ENCODE measurements around the gene BCL2A1. TPM values are rescaled to one million over a fixed set of nuclear protein-coding genes. Genes with fewer than 3 reads are reported as not detected.
A peak's percentile ranks its signal among the peaks of the same experiment; 100 is the strongest.

Gene BCL2A1
- total RNA-seq, 4 donors from 2014 or later, result 3.8 to 21.5 TPM; not detected in 2

- H3K4me3 ChIP-seq, result no peak overlapping the region
- H3K36me3 ChIP-seq, result no peaks in the 10 kb centered on the region
- H3K27ac ChIP-seq, result no peak overlapping the region
- no peaks in the 10 kb centered on the region for H3K4me1 ChIP-seq
- DNase-seq, result no peak
- H3K9me3 ChIP-seq, result no peaks in the 10 kb centered on the region
- H3K27me3 ChIP-seq, result no peaks in the 10 kb centered on the region
- TF ChIP-seq POLR2A (IDR thresholded peaks at IDR 0.05), result no peak
- no peak for TF ChIP-seq CTCF (IDR thresholded peaks at IDR 0.05)
Measured at GRCh38 chr15:79960502-79961212, 10.3 kb downstream of the BCL2A1 start.

GRCh38 chr15:79957741-79958140, 13.3 kb downstream of the BCL2A1 start:
- no peaks in the 10 kb centered on the region for H3K36me3 ChIP-seq
- H3K27me3 ChIP-seq, result no peaks in the 10 kb centered on the region
- TF ChIP-seq CTCF (IDR thresholded peaks at IDR 0.05), result no peak
- TF ChIP-seq POLR2A (IDR thresholded peaks at IDR 0.05), result no peak
- no peak overlapping the region for H3K27ac ChIP-seq
- no peak overlapping the region for H3K4me3 ChIP-seq
- H3K9me3 ChIP-seq, result no peaks in the 10 kb centered on the region
- H3K4me1 ChIP-seq, result no peaks in the 10 kb centered on the region
- no peak for DNase-seq

- Histone ChIP-seq H3K4me1 (no peaks in the 10 kb centered on the region), H3K36me3 (no peaks in the 10 kb centered on the region), H3K4me3 (no peak overlapping the region), H3K27ac (peak overlapping the region in 1 of 4 donors; percentile 5), H3K27me3 (no peaks in the 10 kb centered on the region), H3K9me3 (no peaks in the 10 kb centered on the region)
- DNase-seq, result no peak
- no peak for TF ChIP-seq CTCF (IDR thresholded peaks at IDR 0.05)
- TF ChIP-seq POLR2A (IDR thresholded peaks at IDR 0.05), result no peak
Measured at GRCh38 chr15:79956354-79956939, 14.5 kb downstream of the BCL2A1 start.

GRCh38 chr15:79954661-79955060, 16.3 kb downstream of the BCL2A1 start:
- no peak for DNase-seq
- no peak for TF ChIP-seq CTCF (IDR thresholded peaks at IDR 0.05)
- TF ChIP-seq POLR2A (IDR thresholded peaks at IDR 0.05), result no peak
- Histone ChIP-seq H3K36me3 (no peaks in the 10 kb centered on the region), H3K27ac (no peak overlapping the region), H3K27me3 (no peaks in the 10 kb centered on the region), H3K4me3 (no peak overlapping the region), H3K9me3 (no peaks in the 10 kb centered on the region), H3K4me1 (no peaks in the 10 kb centered on the region)

- Histone ChIP-seq H3K36me3 (no peaks in the 10 kb centered on the region), H3K9me3 (no peaks in the 10 kb centered on the region), H3K27me3 (no peaks in the 10 kb centered on the region), H3K27ac (no peak overlapping the region), H3K4me1 (no peaks in the 10 kb centered on the region), H3K4me3 (no peak overlapping the region)
- no peak for TF ChIP-seq CTCF (IDR thresholded peaks at IDR 0.05)
- TF ChIP-seq POLR2A (IDR thresholded peaks at IDR 0.05), result no peak
- no peak for DNase-seq
Measured at GRCh38 chr15:79953951-79954444, 17.0 kb downstream of the BCL2A1 start.
